GM18505 (cell line): ENCODE measurements around the gene CELF4.

Experiments
- ATAC-seq: cut with Tn5 transposase; IDR thresholded peaks from one replicate; pipeline ENCODE4 v1.9.1; 2021; ENCODE audit not compliant: unreplicated experiment
- POLR2A ChIP-seq: IDR thresholded peaks from 4 replicates; pipeline ENCODE4 v1.6.1; 2011; ENCODE audit warnings: borderline replicate concordance; ENCODE audit not compliant: insufficient read depth, insufficient read length; ENCODE audit errors: extremely low read depth

Gene CELF4

DNA sequence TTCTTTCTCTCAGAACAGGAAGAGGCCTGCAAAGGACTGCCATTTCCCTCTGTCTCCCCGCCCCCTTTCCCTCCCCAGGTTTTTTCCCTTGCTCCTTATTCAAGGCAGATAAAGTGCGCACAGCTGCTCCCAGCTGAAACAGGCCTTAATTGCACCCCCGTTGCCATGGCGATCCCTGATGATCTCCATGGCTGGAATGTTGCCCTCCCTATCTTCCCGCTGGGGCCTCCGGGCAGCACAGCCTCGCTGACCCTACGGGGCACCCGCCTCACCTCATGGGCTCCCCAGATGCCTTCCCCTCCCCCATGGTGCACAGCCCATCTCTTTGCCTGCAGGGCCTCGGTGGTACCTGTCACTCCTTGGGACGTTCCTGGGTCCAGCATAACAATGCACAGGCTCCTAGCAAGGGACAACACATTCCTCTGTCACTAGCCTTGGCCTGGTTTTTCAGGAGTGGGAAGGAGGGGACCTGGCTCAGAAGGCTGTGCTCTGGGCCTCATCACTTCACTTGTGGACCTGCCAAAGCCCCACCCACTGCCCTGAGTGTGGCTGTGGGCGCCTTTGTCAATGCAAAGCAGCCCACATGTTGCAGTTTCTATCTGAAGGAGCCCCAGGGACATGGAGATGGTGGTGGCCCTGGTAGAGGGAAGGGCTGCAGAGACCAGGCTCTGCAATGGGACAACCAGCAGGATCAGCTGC, 115.0 kb downstream of the CELF4 start:
- TF ChIP-seq POLR2A = no peak
- ATAC-seq = no peak

DNA sequence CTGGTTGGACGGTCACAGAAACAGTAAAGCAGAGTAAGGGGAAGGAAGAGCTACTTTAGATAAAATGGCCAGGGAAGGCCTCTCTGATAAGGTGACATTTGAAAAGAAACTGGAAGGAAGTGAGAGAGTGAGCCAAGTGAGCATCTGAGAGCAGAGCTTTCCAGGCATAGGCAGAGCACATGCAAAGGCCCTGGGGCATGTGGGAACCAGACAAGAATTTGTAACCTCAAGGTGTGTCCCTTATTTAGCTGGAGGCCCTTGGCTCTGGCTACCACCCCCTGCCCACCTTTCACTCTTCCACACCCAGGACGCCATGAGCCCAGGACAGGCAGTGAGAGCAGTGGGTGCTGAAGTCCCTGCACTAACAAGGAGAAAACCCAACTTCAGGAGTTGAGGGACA, 116.0 kb downstream of the CELF4 start:
- no peak for ATAC-seq
- TF ChIP-seq POLR2A = no peak

DNA sequence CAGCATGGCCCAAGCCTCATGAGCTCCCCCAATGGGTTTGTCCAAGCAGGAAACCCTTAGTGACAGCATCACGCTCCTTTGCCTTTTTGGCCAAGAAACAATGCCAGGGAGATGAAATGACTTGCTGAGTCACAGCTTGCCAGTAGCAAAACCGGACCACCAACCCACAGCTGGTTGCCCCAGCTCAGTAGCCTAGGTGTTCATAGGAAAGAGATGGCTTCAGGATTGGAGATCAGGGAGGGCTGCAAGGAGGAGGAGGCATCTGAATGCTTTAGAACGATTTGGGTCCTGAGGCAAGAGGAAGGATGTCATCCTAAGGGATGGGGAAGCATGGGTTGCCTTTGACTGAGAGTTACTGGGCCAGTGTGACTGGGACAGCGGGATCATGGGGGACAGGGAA, 116.7 kb downstream of the CELF4 start:
- no peak for ATAC-seq
- no peak for TF ChIP-seq POLR2A

DNA sequence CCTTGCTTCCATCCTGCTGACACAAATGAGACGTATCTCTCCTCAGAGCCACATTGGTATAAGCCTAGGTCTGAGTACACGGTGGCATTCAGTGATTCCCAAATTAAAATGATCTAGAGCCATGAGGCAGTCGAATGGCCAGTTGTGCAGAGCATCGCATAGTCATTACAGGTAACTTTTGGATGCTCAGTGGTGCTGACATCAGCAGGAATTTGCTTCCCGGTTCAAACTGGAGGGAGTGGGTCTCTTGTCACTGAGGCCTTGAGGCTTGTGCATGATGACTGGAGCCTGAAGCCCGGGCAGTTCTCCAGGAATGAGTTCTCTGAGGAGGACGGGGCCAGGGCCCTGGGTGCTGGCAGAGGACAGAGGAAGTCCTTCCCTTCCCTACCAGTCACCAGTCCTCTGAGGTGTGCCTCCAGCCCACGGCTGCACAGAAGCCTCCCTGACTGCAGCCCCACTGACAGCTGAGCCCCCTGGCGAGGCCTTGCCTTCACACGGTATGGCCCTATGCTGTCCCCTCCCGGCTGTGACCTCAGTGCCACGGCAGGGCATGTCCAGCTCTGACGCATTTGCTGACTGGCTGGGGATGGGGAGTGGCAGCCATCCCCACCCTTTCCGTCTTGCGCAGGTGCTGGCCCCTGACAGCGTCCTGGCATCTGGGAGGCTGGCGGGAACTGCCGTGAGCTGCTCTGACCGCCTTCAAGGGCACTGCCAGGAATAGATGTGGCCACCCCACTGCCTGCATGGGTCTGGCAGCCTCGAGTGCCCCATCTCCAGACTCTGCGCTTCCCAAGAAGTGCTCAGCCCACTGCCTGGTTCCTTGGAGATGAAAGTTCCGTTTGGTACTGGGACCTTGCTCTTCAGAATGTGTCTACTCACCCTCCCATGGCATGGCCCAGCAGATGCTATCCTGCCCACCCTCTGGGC, 117.4 kb downstream of the CELF4 start:
- ATAC-seq = no peak
- no peak for TF ChIP-seq POLR2A

DNA sequence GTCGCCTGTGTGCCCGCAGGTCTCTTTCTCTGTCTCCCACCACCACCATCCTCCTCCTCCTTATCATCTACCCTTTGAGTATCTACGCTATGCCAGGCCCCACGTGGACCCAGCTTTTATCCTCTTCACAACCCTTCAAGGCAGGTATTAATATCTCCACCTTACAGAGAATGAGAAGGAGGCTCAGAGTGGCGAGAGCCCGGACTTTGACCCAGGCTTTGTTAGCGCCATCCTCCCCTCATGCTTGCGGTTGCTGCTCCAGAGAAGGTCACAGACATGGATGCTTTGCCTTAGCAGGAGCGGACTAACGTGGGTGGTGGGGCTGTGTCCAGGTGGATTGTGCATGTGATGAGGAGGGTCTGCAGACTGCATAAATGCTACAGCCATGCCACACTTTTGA, 119.8 kb downstream of the CELF4 start:
- ATAC-seq = no peak
- TF ChIP-seq POLR2A = no peak

DNA sequence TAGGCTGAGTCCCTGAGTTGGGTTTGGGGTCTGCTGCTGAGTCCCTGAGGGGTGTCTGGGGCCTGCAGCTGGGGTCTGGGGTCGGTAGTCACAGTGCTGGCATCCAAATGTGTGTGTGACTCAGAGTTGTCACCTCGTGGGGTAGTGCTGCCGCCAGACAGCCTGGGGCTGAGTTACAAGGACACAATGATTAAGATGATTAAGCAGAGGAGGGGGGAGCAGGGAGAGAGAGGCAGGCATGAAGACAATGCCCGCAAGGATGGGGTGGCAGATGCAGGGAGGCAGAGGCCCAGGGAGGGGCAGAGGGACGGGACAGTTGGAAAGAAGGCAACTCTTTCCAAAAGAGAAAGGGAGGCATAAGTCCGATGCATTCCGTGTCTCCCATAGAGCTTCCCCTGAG, 120.2 kb downstream of the CELF4 start:
- no peak for ATAC-seq
- TF ChIP-seq POLR2A = no peak

DNA sequence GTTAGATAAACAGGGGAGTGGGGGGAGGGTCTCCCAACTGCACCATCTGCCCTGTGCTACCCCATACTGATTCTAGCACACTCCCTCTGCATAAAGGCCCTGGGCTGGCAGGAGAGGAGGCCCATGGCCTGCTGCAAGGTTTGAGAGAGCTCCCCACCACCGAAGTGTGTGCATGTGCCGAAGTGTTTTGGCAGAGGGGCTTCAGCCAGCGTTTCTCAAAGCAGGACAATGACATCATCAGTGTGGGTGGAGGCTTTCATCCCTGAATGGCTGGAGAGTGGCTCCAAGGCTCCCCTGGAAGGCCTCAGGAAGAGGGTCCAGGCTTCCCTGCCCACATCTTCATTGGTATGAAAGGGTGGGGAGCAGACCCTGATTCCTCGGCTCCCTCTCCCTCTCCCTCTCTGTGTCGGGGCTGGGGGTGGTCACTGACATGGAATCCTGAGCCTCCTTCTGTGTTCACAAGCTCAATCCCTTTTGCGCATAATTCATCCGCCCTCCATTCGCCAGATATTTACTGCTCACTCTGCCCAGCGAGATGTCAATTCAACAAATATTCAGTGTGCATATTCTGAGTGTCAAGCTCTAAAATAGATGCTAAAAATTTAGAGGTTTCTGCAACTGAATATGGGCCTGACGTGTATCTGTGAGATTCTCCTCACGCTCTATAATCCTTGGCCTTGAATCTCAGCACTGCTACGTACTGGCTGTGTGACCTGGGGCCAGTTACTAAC, 122.1 kb downstream of the CELF4 start:
- TF ChIP-seq POLR2A = no peak
- no peak for ATAC-seq

DNA sequence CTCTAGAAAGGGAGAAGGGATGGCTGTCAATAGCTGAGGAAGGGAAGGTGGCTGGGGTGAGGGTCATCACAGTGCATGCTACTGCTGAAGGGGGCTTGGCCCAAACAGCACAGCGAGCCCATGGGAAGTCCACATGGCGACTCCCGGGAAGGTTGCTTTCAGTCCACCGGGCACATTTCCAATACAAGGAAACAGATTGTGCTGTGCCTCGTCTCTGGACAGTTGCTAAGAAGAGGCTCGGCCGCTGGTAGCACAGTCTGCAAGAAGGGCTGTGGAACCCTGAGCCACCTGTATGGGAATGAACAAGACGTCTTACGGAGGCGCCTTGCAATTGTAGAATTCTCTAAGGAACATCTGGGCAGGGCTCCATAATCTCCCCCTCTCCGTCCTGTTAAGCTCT, 123.1 kb downstream of the CELF4 start:
- TF ChIP-seq POLR2A = no peak
- ATAC-seq = no peak

DNA sequence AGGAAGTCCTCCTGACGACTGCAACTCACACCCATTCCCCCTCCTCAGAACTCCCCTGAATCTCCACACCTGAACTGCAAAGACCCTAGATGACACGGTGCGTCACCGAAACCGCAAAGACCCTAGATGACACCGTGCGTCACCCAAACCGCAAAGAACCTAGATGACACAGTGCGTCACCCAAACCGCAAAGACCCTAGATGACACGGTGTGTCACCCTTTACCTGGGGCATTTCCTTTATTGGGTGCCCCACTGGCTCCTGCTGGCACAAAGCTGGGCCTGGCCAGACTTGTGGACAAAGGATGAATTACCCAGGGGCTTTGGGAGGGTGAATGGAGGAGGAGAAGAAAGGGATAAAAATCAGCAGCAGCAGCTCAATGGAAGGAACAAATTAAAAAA, 123.8 kb downstream of the CELF4 start:
- TF ChIP-seq POLR2A = no peak
- ATAC-seq = no peak

DNA sequence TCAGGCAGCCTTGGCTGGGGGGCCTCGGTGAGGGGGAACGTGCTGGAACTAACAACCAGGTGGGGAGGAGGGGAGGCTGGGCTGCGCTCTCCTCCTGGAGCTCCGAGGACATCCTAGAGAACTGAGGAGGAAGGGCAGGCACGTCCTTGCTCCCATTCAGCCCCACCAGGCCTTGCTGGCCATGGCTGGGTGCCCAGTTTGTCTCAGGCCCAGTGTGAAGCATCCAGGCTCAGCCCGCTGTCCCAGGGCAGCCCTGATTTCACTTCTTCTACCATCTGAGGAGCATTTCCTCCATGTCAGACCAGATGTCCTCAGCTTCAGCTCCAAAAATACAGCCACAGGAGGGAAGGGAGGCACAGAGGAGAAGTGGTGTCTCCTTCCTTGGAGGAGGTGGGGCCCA, 125.4 kb downstream of the CELF4 start:
- TF ChIP-seq POLR2A = no peak
- ATAC-seq = no peak

DNA sequence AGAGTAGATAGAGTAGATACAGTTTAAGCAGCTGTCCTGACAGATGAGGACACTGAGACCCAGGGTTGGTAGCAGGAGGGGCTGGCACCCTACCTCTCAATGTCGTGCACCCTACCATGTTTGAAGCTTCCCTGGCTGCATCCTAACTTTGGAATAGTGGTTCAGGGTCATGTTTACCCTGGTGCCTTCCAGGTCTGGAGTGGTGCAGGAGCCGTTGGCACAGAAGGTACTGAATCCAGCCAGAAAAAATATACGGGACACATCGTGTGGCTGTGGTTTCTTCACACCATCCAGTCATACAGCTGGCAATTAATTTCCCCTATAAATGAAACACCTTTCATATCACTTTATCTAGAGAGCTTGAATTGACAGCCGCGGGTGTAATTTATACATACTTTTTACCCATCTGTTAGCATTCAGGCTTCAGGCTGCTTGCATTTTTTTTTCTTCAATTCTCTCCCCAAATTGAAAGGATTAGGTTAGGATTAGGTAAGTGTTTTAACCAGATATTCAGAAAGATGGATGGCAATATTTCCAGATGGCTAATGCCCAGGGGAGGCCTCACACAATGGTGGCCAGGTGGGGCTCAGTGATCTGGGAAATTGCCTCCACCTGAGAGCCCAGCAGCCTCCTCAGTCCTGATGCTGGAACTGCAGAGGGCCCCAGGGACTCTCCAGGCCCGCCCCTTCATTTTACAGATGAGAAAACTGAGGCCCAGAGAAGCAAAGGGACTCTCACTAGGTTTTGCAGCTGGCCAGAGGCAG, 127.0 kb downstream of the CELF4 start:
- ATAC-seq = no peak
- no peak for TF ChIP-seq POLR2A

DNA sequence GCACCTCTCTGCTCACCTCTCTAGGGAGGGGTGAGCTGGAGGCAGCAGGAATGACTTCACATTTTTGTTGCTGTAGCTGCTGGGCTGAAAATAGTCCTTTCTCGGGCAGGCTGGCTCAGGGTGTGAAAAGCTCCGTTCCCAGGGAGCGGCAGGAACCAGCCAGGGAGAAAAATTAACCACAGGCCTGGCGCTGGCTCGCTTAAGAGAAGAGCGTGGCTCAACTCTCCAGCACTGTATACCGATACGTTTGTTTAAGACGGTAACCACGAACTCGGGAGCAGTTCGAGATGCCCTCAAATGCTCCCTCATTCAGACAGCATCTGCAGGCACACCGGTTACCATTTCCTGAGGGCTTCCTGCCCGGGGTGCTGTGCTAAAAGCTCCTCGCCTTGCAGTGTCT, 129.6 kb downstream of the CELF4 start:
- TF ChIP-seq POLR2A = no peak
- no peak for ATAC-seq
